HepG2 (cell line): ENCODE measurements around the gene TASOR. TPM values are rescaled to one million over a fixed set of nuclear protein-coding genes. Genes with fewer than 3 reads are reported as not detected.

Source experiments
- ATM ChIP-seq: fragments of 450-650 bp; IDR thresholded peaks from 2 replicates; pipeline ENCODE4 v1.7.1; 2017; ENCODE audit warnings: mild to moderate bottlenecking, borderline replicate concordance
- FOXJ3 ChIP-seq: sonication (generic); formaldehyde crosslinking; IDR thresholded peaks from 2 replicates; pipeline ENCODE4 v1.4.0; 2020; ENCODE audit warnings: missing genetic modification reagents, mild to moderate bottlenecking, borderline replicate concordance
- GMEB1 ChIP-seq: sonication (generic); formaldehyde crosslinking; IDR thresholded peaks from 2 replicates; pipeline ENCODE4 v1.5.1; 2020; ENCODE audit warnings: missing genetic modification reagents, mild to moderate bottlenecking, borderline replicate concordance
- GPBP1L1 ChIP-seq: sonication (generic); formaldehyde crosslinking; IDR thresholded peaks from 2 replicates; pipeline ENCODE4 v1.5.0; 2020; ENCODE audit warnings: mild to moderate bottlenecking, missing genetic modification reagents
- HMG20B ChIP-seq: conservative IDR thresholded peaks from 2 replicates; pipeline ENCODE4 v1.6.1; 2016; ENCODE audit warnings: missing genetic modification reagents, missing compliant biosample characterization
- KDM5B ChIP-seq: sonication (generic); formaldehyde crosslinking; IDR thresholded peaks from 2 replicates; pipeline ENCODE4 v1.4.0; 2020; ENCODE audit warnings: missing genetic modification reagents, mild to moderate bottlenecking, borderline replicate concordance
- MAFK ChIP-seq, 2 experiments: IDR thresholded peaks in 1 of 2; conservative IDR thresholded peaks in 1 of 2; 2 replicates each; pipeline ENCODE4 v1.6.1; 2011; ENCODE audit warnings: improper control_type of control experiment in 2 of 2, low read length in 2 of 2
- MYC ChIP-seq: sonication (generic); formaldehyde crosslinking; IDR thresholded peaks from 2 replicates; pipeline ENCODE4 v1.9.0; 2021; ENCODE audit warnings: missing genetic modification reagents, borderline replicate concordance
- NCOA1 ChIP-seq: sonication (generic); formaldehyde crosslinking; IDR thresholded peaks from 2 replicates; pipeline ENCODE4 v1.9.0; 2021; ENCODE audit warnings: missing genetic modification reagents
- NFATC3 ChIP-seq: sonication (generic); formaldehyde crosslinking; IDR thresholded peaks from 2 replicates; pipeline ENCODE4 v1.5.1; 2020; ENCODE audit warnings: mild to moderate bottlenecking, missing genetic modification reagents
- RFX1 ChIP-seq: fragments of 450-650 bp; IDR thresholded peaks from 2 replicates; pipeline ENCODE4 v1.6.1; 2017
- U2AF1 ChIP-seq: fragments of 200-400 bp; formaldehyde crosslinking; optimal IDR thresholded peaks from 2 replicates; pipeline ENCODE3; 2017; ENCODE audit warnings: mild to moderate bottlenecking, low read depth, low read length
- ZNF24 ChIP-seq: fragments of 450-650 bp; IDR thresholded peaks from 2 replicates; pipeline ENCODE4 v1.6.1; 2017; ENCODE audit warnings: antibody characterized with exemption, mild to moderate bottlenecking
- ZNF362 ChIP-seq: sonication (generic); formaldehyde crosslinking; IDR thresholded peaks from 2 replicates; pipeline ENCODE4 v1.4.0; 2020; ENCODE audit warnings: missing genetic modification reagents, mild to moderate bottlenecking, borderline replicate concordance
- ZNF619 ChIP-seq: sonication (generic); formaldehyde crosslinking; IDR thresholded peaks from 2 replicates; pipeline ENCODE4 v1.4.0; 2020; ENCODE audit warnings: mild to moderate bottlenecking, missing genetic modification reagents
- ZNF644 ChIP-seq: IDR thresholded peaks from 2 replicates; pipeline ENCODE4 v1.6.1; 2016; ENCODE audit warnings: low read depth
- ZNF800 ChIP-seq: sonication (generic); formaldehyde crosslinking; IDR thresholded peaks from 2 replicates; pipeline ENCODE4 v1.4.0; 2020; ENCODE audit warnings: missing genetic modification reagents
- polyA plus RNA-seq, 8 experiments: library from polyadenylated mRNA; depleted of rRNA in 3 of 8; stranded (reverse) in 7 of 8; unstranded in 1 of 8; fragments of >200 nt; fragmentation: Illumina TruSeq in 4 of 8; extraction: Trizol in 4 of 8; gene quantifications; 2 replicates each; pipeline versions ENCODE4 v1.2.1 to v1.2.3, GENCODE V29; 2011 to 2016; ENCODE audit warnings: low read depth in 4 of 8, missing spikeins in 1 of 8, mixed read lengths in 1 of 8; ENCODE audit not compliant: insufficient read depth in 1 of 8
- total RNA-seq, 5 experiments: library from RNA; depleted of rRNA; stranded (reverse); fragments of >200 nt; fragmentation: Illumina TruSeq; extraction: Trizol; gene quantifications; 2 replicates each; pipeline ENCODE4 v1.2.3, GENCODE V29; 2016; ENCODE audit warnings: low read depth in 1 of 5
- TF ChIP-seq, protein P1 (sequence below): sonication (generic); formaldehyde crosslinking; IDR thresholded peaks from 2 replicates; pipeline ENCODE4 v1.4.0; 2020; ENCODE audit warnings: missing genetic modification reagents
- TF ChIP-seq, protein P2 (sequence below): sonication (generic); formaldehyde crosslinking; IDR thresholded peaks from 2 replicates; pipeline ENCODE4 v1.5.0; 2020; ENCODE audit warnings: missing genetic modification reagents

TASOR gene
- total and polyA plus RNA-seq, 2 of the 13 experiments (the other 11 are each of a cell fraction or from before 2014, with no cell fraction given), result 20.1 to 32.5 TPM

DNA sequence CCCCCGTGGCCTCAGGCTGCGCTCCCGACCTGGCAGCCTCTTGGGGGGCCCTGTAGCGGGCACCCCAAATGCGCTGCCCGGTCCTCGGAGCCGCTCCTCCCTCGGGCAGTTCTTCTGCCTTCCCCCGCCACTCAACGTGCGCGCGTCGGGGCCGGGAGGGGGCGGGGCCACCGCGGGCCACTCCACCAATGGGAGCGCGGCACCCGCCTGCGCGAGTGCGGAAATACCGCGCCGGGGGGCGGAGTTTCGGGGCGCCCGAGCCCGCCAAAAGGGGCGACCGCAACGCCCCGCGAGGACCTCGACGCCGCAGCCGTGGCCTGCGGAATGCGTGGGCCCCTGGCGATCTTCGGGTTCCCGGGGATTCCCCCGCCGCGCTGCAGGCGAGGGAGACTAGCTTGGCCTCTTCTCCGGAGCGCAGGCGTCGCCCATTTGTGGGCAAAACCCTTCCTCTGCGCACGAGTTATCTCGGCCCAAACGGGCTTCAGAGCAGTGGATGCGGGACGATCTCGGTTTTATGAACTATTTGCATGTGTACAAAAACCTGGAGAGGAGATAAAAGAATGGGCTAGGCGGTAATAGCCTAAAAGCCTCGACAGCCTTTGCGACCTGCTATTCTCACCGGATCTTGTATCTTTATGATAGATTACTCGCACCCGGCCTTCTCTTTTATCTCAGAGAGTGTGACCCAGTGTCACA lies at the start of gene TASOR (continued):
- TF ChIP-seq RFX1, result no peak
- TF ChIP-seq ZNF24, result no peak
- TF ChIP-seq, protein P1, sequence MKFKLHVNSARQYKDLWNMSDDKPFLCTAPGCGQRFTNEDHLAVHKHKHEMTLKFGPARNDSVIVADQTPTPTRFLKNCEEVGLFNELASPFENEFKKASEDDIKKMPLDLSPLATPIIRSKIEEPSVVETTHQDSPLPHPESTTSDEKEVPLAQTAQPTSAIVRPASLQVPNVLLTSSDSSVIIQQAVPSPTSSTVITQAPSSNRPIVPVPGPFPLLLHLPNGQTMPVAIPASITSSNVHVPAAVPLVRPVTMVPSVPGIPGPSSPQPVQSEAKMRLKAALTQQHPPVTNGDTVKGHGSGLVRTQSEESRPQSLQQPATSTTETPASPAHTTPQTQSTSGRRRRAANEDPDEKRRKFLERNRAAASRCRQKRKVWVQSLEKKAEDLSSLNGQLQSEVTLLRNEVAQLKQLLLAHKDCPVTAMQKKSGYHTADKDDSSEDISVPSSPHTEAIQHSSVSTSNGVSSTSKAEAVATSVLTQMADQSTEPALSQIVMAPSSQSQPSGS (CRISPR knock-in tag), result no peak
- TF ChIP-seq ATM, result no peak
- no peak for TF ChIP-seq HMG20B (CRISPR knock-in tag)
- no peak; the same call in 1 of the 2 replicates for TF ChIP-seq ZNF362 (CRISPR knock-in tag)
- TF ChIP-seq ZNF644 (CRISPR knock-in tag), result no peak
- TF ChIP-seq NFATC3 (CRISPR knock-in tag), result no peak
- TF ChIP-seq ZNF619 (CRISPR knock-in tag), result 0 out of 2 replicates have a peak, but pooled peaks have one; percentile 8
- TF ChIP-seq GMEB1 (CRISPR knock-in tag), result peak; percentile 80
- 0 out of 2 replicates have a peak, but pooled peaks have one; percentile 28 for TF ChIP-seq ZNF800
- no peak for TF ChIP-seq GPBP1L1 (CRISPR knock-in tag)
- TF ChIP-seq MYC, result no peak; the same call in none of the 2 replicates
- peak; percentile 98 for TF ChIP-seq KDM5B (CRISPR knock-in tag)
- peak; percentile 55; the same call in 1 of the 2 replicates for TF ChIP-seq NCOA1
- TF ChIP-seq, protein P2, sequence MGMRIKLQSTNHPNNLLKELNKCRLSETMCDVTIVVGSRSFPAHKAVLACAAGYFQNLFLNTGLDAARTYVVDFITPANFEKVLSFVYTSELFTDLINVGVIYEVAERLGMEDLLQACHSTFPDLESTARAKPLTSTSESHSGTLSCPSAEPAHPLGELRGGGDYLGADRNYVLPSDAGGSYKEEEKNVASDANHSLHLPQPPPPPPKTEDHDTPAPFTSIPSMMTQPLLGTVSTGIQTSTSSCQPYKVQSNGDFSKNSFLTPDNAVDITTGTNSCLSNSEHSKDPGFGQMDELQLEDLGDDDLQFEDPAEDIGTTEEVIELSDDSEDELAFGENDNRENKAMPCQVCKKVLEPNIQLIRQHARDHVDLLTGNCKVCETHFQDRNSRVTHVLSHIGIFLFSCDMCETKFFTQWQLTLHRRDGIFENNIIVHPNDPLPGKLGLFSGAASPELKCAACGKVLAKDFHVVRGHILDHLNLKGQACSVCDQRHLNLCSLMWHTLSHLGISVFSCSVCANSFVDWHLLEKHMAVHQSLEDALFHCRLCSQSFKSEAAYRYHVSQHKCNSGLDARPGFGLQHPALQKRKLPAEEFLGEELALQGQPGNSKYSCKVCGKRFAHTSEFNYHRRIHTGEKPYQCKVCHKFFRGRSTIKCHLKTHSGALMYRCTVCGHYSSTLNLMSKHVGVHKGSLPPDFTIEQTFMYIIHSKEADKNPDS, result 0 out of 2 replicates have a peak, but pooled peaks have one; percentile 48
- TF ChIP-seq FOXJ3 (CRISPR knock-in tag), result no peak
- no peak for TF ChIP-seq U2AF1
- no peak for TF ChIP-seq MAFK (conservative IDR thresholded peaks at IDR 0.05 in 1 of 2, IDR thresholded peaks at IDR 0.05 in 1 of 2; ENCODE audit: low read length in 2 of 2)
